Panc1 (cell line): ENCODE data around the gene RRM1. TPM values are rescaled to one million over a fixed set of nuclear protein-coding genes. Genes with fewer than 3 reads are reported as not detected.

ENCODE experiments used
- ATAC-seq: fragments of 200-7000 bp; cut with Tn5 transposase; 2 replicates; pipeline ENCODE4 v1.9.1; 2020; ENCODE audit warnings: mild to moderate bottlenecking, moderate library complexity
- BruUV-seq: library from RNA; stranded (reverse); fragments of 400-500 nt; replicated peaks from 2 replicates; lab custom pipeline; 2021; lab: Mats Ljungman, UMichigan
- CTCF ChIA-PET: fragments of 300-600 bp; sonication (Branson Sonifier 250); formaldehyde crosslinking; loops from one replicate; lab custom pipeline; 2022; ENCODE audit warnings: antibody characterized with exemption; lab: Charles Lee
- POLR2A ChIA-PET: fragments of 300-600 bp; sonication (Branson Sonifier 250); formaldehyde crosslinking; loops from one replicate; lab custom pipeline; 2022; ENCODE audit warnings: antibody characterized with exemption; lab: Charles Lee
- DNase-seq: peaks from one replicate; pipeline ENCODE4 v3.0.0-alpha.2; 2010; ENCODE audit warnings: low read depth, low spot score
- H3K27ac ChIP-seq: 2 replicates; pipeline ENCODE4 v1.5.1; 2011; ENCODE audit warnings: mild to moderate bottlenecking, low read length, inconsistent platforms
- H3K27me3 ChIP-seq: fragments of 200-500 bp; sonication (Bioruptor generic); 2 replicates; pipeline ENCODE4 v1.6.0; 2014; ENCODE audit warnings: low read length, inconsistent platforms; ENCODE audit not compliant: control insufficient read depth, insufficient read depth
- H3K36me3 ChIP-seq: fragments of 200-500 bp; sonication (Bioruptor generic); 2 replicates; pipeline ENCODE4 v1.5.1; 2014; ENCODE audit warnings: inconsistent platforms, mild to moderate bottlenecking, low read length, moderate library complexity; ENCODE audit not compliant: control insufficient read depth, insufficient read depth
- H3K4me1 ChIP-seq: 2 replicates; pipeline ENCODE4 v1.5.1; 2011; ENCODE audit warnings: inconsistent platforms, mild to moderate bottlenecking, low read length, moderate library complexity; ENCODE audit not compliant: control insufficient read depth, insufficient read depth
- H3K4me3 ChIP-seq, 2 experiments: 2 replicates each; pipeline ENCODE4 v1.5.1; 2011 to 2012; ENCODE audit warnings: low read depth in 2 of 2, low read length in 2 of 2, mild to moderate bottlenecking in 2 of 2, inconsistent platforms in 1 of 2, moderate library complexity in 1 of 2
- H3K9me3 ChIP-seq: fragments of 200-500 bp; sonication (Bioruptor generic); 2 replicates; pipeline ENCODE4 v1.5.1; 2014; ENCODE audit warnings: low read depth, mild to moderate bottlenecking, inconsistent platforms, low read length, moderate library complexity; ENCODE audit not compliant: control insufficient read depth, insufficient read depth
- CTCF ChIP-seq: fragments of 450-650 bp; IDR thresholded peaks from 2 replicates; pipeline ENCODE4 v1.5.1; 2017; ENCODE audit warnings: mild to moderate bottlenecking
- POLR2AphosphoS5 ChIP-seq: IDR thresholded peaks from 2 replicates; pipeline ENCODE4 v1.6.1; 2012; ENCODE audit warnings: mild to moderate bottlenecking, low read depth, low read length, moderate library complexity
- REST ChIP-seq, 2 experiments: IDR thresholded peaks; 2 replicates each; pipeline ENCODE4 v1.6.1; 2011 to 2012; ENCODE audit warnings: low read depth in 2 of 2, control low read depth in 1 of 2, low read length in 1 of 2, mild to moderate bottlenecking in 1 of 2, moderate library complexity in 1 of 2; ENCODE audit not compliant: insufficient read depth in 1 of 2
- SIN3A ChIP-seq: IDR thresholded peaks from 2 replicates; pipeline ENCODE4 v1.6.1; 2012; ENCODE audit warnings: low read depth, mild to moderate bottlenecking, low read length, moderate library complexity, borderline replicate concordance; ENCODE audit not compliant: insufficient read depth
- TCF7L2 ChIP-seq: IDR thresholded peaks from 2 replicates; pipeline ENCODE4 v1.6.1; 2011; ENCODE audit warnings: mild to moderate bottlenecking, low read depth, low read length, inconsistent platforms
- in situ Hi-C: cut with HindIII; loops from 2 replicates; pipeline ENCODE4 v1.10.0; 2016; ENCODE audit warnings: low sequenced_read_pairs, low pct_unique_long_range_greater_than_20kb
- intact Hi-C: fragments of 100-400 bp; cut with micrococcal nuclease; formaldehyde crosslinking; loops from one replicate; pipeline ENCODE4 v1.10.0; 2022; ENCODE audit not compliant: unreplicated experiment
- total RNA-seq: library from RNA; stranded (reverse); gene quantifications from one replicate; pipeline ENCODE4 v1.2.1, GENCODE V29; 2021; ENCODE audit not compliant: unreplicated experiment

RRM1 gene
- total RNA-seq, 1 experiment from 2014 or later = 143 TPM

- intact Hi-C loops (loop anchor here (10.0 kb wide), 4 partner anchors 423 to 1103 kb away; partner anchors contain the start of genes OR51V1 and TRIM68), in situ Hi-C loops (no loop called here)
- TF ChIP-seq CTCF = peak; percentile 99
- no peak for TF ChIP-seq SIN3A
- no peak overlapping the region for H3K4me3 ChIP-seq
- DNase-seq = peak; percentile 60
- no peaks in the 10 kb centered on the region for H3K4me1 ChIP-seq
- CTCF ChIA-PET = interaction anchor here (0.5 to 1.3 kb wide), 6 partner anchors 17 to 455 kb away, joined by 3 to 4 read pairs (median 4); partner anchors contain the start of genes OR51D1 and TRIM68
- POLR2A ChIA-PET = no interaction called here
- ATAC-seq = peak; percentile 93
- H3K27ac ChIP-seq = no peak overlapping the region
- BruUV-seq = no TSS peak
- H3K27me3 ChIP-seq = no peaks in the 10 kb centered on the region
- no peaks in the 10 kb centered on the region for H3K36me3 ChIP-seq
- H3K9me3 ChIP-seq = no peaks in the 10 kb centered on the region
These were observed 87.5 kb downstream of the RRM1 start for GRCh38 chr11:4181782-4182721.

GRCh38 chr11:4183410-4184057 lies 88.9 kb downstream of the RRM1 start:
- Histone ChIP-seq H3K36me3 (no peaks in the 10 kb centered on the region), H3K4me3 (no peak overlapping the region), H3K27ac (no peak overlapping the region), H3K27me3 (peaks cover 3% of the 10 kb centered on the region; the same call in 1 of the 2 replicates), H3K4me1 (no peaks in the 10 kb centered on the region), H3K9me3 (no peaks in the 10 kb centered on the region)
- ATAC-seq (no peak), DNase-seq (no peak)
- intact Hi-C loops = loop anchor here (10.0 kb wide), 4 partner anchors 421 to 1101 kb away; partner anchors contain the start of genes OR51V1 and TRIM68
- in situ Hi-C loops = no loop called here
- POLR2A ChIA-PET = interaction anchor here (0.6 kb wide), 1 partner anchor 379 kb away, joined by 3 read pairs; no protein-coding TSS in a partner anchor
- CTCF ChIA-PET = interaction anchor here (2.0 kb wide), 1 partner anchor 356 kb away, joined by 6 read pairs; no protein-coding TSS in a partner anchor
- TF ChIP-seq TCF7L2 = no peak
- TF ChIP-seq POLR2AphosphoS5 = no peak
- no peak for TF ChIP-seq CTCF
- no peak for TF ChIP-seq SIN3A
- no peak for TF ChIP-seq REST (IDR thresholded peaks at IDR 0.05; ENCODE audit: insufficient read depth in 1 of 2, low read depth in 2 of 2, low read length in 1 of 2)
- no TSS peak for BruUV-seq
